ENCODE results near the gene RASGRP3. TPM values are rescaled to one million over a fixed set of nuclear protein-coding genes. Genes with fewer than 3 reads are reported as not detected.

The RASGRP3 gene
- total and polyA plus RNA-seq, 2 donors (not counting 1 experiment from before 2014, with no cell fraction given), result 0.50 to 6.1 TPM

DNA sequence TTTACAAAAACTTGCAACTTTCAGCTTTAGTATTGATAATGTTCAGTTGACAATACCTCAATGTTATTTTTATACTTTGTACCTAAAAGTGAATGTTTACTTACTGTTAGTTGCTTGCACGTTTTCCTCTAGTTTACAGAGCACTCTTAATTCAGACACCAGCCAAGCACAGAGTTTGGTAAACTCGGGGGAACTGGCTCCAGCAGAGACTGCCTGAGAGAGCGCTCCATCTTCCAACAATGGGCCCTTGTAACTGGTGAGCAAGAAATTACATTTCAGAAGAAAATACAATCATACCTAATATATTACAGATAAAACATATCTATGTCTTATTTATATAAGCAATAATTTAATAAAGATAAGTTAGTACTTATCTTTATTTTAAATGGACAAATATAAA lies 118.9 kb downstream of the RASGRP3 start:
- H4K20me1 ChIP-seq (ENCODE audit: control insufficient read depth, extremely low read depth, insufficient read depth, low read length), result no peaks in the 10 kb centered on the region

DNA sequence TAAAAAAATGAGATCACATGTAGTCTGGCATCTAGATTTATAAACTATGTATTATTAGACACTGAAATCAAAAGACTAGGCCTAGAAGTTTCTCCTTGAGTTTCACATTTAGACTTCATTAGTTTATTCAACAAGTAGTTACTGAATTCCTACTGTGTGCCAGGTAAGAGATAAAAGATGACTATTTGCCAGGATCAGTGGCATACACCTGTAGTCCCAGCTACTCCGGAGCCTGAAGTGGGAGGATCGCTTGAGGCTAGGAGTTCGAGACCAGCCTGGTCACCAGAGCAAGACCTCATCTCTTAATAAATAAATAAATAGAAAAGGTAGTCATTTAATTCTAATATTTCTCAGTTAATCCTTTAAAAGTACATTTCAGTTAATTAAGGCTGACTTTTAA lies 120.6 kb downstream of the RASGRP3 start:
- no peak for TF ChIP-seq EZH2 (IDR thresholded peaks at IDR 0.05; ENCODE audit: low read length, missing control alignments)
- TF ChIP-seq, protein P1, sequence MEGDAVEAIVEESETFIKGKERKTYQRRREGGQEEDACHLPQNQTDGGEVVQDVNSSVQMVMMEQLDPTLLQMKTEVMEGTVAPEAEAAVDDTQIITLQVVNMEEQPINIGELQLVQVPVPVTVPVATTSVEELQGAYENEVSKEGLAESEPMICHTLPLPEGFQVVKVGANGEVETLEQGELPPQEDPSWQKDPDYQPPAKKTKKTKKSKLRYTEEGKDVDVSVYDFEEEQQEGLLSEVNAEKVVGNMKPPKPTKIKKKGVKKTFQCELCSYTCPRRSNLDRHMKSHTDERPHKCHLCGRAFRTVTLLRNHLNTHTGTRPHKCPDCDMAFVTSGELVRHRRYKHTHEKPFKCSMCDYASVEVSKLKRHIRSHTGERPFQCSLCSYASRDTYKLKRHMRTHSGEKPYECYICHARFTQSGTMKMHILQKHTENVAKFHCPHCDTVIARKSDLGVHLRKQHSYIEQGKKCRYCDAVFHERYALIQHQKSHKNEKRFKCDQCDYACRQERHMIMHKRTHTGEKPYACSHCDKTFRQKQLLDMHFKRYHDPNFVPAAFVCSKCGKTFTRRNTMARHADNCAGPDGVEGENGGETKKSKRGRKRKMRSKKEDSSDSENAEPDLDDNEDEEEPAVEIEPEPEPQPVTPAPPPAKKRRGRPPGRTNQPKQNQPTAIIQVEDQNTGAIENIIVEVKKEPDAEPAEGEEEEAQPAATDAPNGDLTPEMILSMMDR (conservative IDR thresholded peaks at IDR 0.05 in 1 of 2, IDR thresholded peaks at IDR 0.05 in 1 of 2; ENCODE audit: low read depth in 1 of 2, low read length in 2 of 2), result no peak
- Histone ChIP-seq H4K20me1 (ENCODE audit: control insufficient read depth, extremely low read depth, insufficient read depth, low read length) (no peaks in the 10 kb centered on the region), H3K27ac (ENCODE audit: insufficient read depth, low read length) (no peak overlapping the region), H3K4me1 (ENCODE audit: control insufficient read depth, extremely low read depth, insufficient read depth, low read length) (no peaks in the 10 kb centered on the region), H3K4me3 (replicated peaks in 1 of 4; ENCODE audit: control extremely low read depth in 1 of 4, insufficient read depth in 1 of 4, low read depth in 3 of 4, low read length in 4 of 4) (peak overlapping the region in 3 of 4 experiments; percentile 78 to 98 (median 89)), H3K4me2 (ENCODE audit: extremely low read depth, insufficient read depth, low read length) (peak overlapping the region; percentile 64), H2AFZ (ENCODE audit: low read length) (no peak overlapping the region), H3K36me3 (ENCODE audit: control insufficient read depth, insufficient read depth, low read length) (peaks cover 3% of the 10 kb centered on the region), H3K27me3 (ENCODE audit: control insufficient read depth, insufficient read depth, low read length) (no peaks in the 10 kb centered on the region), H3K9ac (ENCODE audit: insufficient read depth, low read length) (no peak overlapping the region), H3K9me3 (ENCODE audit: control insufficient read depth, insufficient read depth, low read depth, low read length) (no peaks in the 10 kb centered on the region), H3K79me2 (ENCODE audit: control insufficient read depth, insufficient read depth, low read length) (peaks cover 51% of the 10 kb centered on the region)
- DNase-seq (ENCODE audit: low read depth in 2 of 2), result no peak

More for the DNA sequence above, 118.9 kb downstream of the RASGRP3 start:
- H3K9ac ChIP-seq (ENCODE audit: insufficient read depth, low read length), result no peak overlapping the region
- H3K4me3 ChIP-seq (replicated peaks in 1 of 4; ENCODE audit: control extremely low read depth in 1 of 4, insufficient read depth in 1 of 4, low read depth in 3 of 4, low read length in 4 of 4), result no peak overlapping the region
- H3K79me2 ChIP-seq (ENCODE audit: control insufficient read depth, insufficient read depth, low read length), result peaks cover 52% of the 10 kb centered on the region
- no peak overlapping the region for H3K27ac ChIP-seq (ENCODE audit: insufficient read depth, low read length)
- no peaks in the 10 kb centered on the region for H3K27me3 ChIP-seq (ENCODE audit: control insufficient read depth, insufficient read depth, low read length)
- H3K4me2 ChIP-seq (ENCODE audit: extremely low read depth, insufficient read depth, low read length), result no peak overlapping the region
- no peak overlapping the region for H2AFZ ChIP-seq (ENCODE audit: low read length)
- peaks cover 3% of the 10 kb centered on the region for H3K36me3 ChIP-seq (ENCODE audit: control insufficient read depth, insufficient read depth, low read length)
- H3K9me3 ChIP-seq (ENCODE audit: control insufficient read depth, insufficient read depth, low read depth, low read length), result no peaks in the 10 kb centered on the region
- DNase-seq (ENCODE audit: low read depth in 2 of 2), result no peak
- no peaks in the 10 kb centered on the region for H3K4me1 ChIP-seq (ENCODE audit: control insufficient read depth, extremely low read depth, insufficient read depth, low read length)
- TF ChIP-seq, protein P1 (conservative IDR thresholded peaks at IDR 0.05 in 1 of 2, IDR thresholded peaks at IDR 0.05 in 1 of 2; ENCODE audit: low read depth in 1 of 2, low read length in 2 of 2), result no peak
- no peak for TF ChIP-seq EZH2 (IDR thresholded peaks at IDR 0.05; ENCODE audit: low read length, missing control alignments)

DNA sequence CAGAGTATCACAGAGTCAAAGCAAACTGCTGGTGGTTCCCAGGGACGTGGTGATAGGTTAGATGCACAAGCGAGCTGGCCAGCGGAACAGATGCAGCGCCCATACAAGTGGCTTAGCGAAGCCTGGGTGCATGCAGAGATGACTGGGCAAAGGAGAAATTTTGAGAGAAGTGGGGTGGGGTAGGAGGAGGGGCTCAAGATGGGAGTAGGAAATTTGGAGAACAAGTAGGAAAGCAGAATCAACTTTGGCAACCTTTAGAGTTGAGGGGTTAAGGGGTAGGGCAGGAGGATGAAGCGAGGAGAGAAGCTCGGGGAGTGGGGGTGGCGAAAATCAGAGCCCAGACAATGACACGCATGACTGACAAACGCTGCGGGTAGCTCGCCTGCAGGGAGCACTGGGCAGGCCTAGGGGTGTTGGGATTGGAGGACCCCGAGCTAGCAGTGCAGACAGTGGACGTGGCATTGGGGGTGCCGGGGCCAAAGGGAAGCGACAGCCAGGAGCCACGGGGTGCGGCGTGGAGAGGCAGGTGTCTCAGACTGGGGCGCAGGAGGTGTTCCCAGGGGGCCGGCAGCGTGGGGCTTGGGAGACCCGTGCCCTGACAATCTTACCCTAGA lies 122.2 kb downstream of the RASGRP3 start:
- TF ChIP-seq, protein P1 (conservative IDR thresholded peaks at IDR 0.05 in 1 of 2, IDR thresholded peaks at IDR 0.05 in 1 of 2; ENCODE audit: low read depth in 1 of 2, low read length in 2 of 2), result no peak
- peaks cover 47% of the 10 kb centered on the region for H3K79me2 ChIP-seq (ENCODE audit: control insufficient read depth, insufficient read depth, low read length)
- H2AFZ ChIP-seq (ENCODE audit: low read length), result peak overlapping the region; percentile 92
- no peaks in the 10 kb centered on the region for H3K36me3 ChIP-seq (ENCODE audit: control insufficient read depth, insufficient read depth, low read length)
- DNase-seq (ENCODE audit: low read depth in 2 of 2), result peak; percentile 39 to 70
- H3K4me3 ChIP-seq (replicated peaks in 1 of 4; ENCODE audit: control extremely low read depth in 1 of 4, insufficient read depth in 1 of 4, low read depth in 3 of 4, low read length in 4 of 4), result peak overlapping the region; percentile 78 to 98 (median 94)
- H4K20me1 ChIP-seq (ENCODE audit: control insufficient read depth, extremely low read depth, insufficient read depth, low read length), result no peaks in the 10 kb centered on the region
- peak overlapping the region; percentile 64 for H3K4me2 ChIP-seq (ENCODE audit: extremely low read depth, insufficient read depth, low read length)
- peak overlapping the region; percentile 85 for H3K9ac ChIP-seq (ENCODE audit: insufficient read depth, low read length)
- H3K4me1 ChIP-seq (ENCODE audit: control insufficient read depth, extremely low read depth, insufficient read depth, low read length), result no peaks in the 10 kb centered on the region
- no peaks in the 10 kb centered on the region for H3K27me3 ChIP-seq (ENCODE audit: control insufficient read depth, insufficient read depth, low read length)
- peak overlapping the region; percentile 93 for H3K27ac ChIP-seq (ENCODE audit: insufficient read depth, low read length)
- H3K9me3 ChIP-seq (ENCODE audit: control insufficient read depth, insufficient read depth, low read depth, low read length), result no peaks in the 10 kb centered on the region

Measured in fibroblast of lung (primary cell).